HEK293T (cell line): ENCODE results near the gene CAPN15.

Source experiments
- BHLHE40 ChIP-seq: fragments of 450-650 bp; IDR thresholded peaks from 2 replicates; pipeline ENCODE4 v1.6.1; 2016; ENCODE audit warnings: mild to moderate bottlenecking, moderate library complexity, borderline replicate concordance
- FOXA1 ChIP-seq: fragments of 450-650 bp; IDR thresholded peaks from 2 replicates; pipeline ENCODE4 v1.6.1; 2016; ENCODE audit warnings: mild to moderate bottlenecking
- FOXK2 ChIP-seq: fragments of 450-650 bp; IDR thresholded peaks from 2 replicates; pipeline ENCODE4 v1.6.1; 2016; ENCODE audit warnings: mild to moderate bottlenecking
- FOXM1 ChIP-seq: fragments of 450-650 bp; IDR thresholded peaks from 2 replicates; pipeline ENCODE4 v1.6.1; 2017; ENCODE audit warnings: mild to moderate bottlenecking, borderline replicate concordance
- HDGF ChIP-seq: fragments of 450-650 bp; IDR thresholded peaks from 2 replicates; pipeline ENCODE4 v1.6.1; 2017; ENCODE audit warnings: antibody characterized with exemption, borderline replicate concordance
- L3MBTL2 ChIP-seq: fragments of 450-650 bp; conservative IDR thresholded peaks from 2 replicates; pipeline ENCODE4 v1.6.1; 2016; ENCODE audit warnings: mild to moderate bottlenecking
- ZNF384 ChIP-seq: fragments of 450-650 bp; IDR thresholded peaks from 2 replicates; pipeline ENCODE4 v1.6.1; 2016

GRCh38 chr16:559021-559380 lies 31.5 kb downstream of the CAPN15 start:
- no peak for TF ChIP-seq HDGF
- no peak for TF ChIP-seq FOXM1
- TF ChIP-seq BHLHE40: no peak
- TF ChIP-seq ZNF384: no peak
- TF ChIP-seq FOXA1: no peak
- TF ChIP-seq L3MBTL2: no peak
- no peak for TF ChIP-seq FOXK2
